ENCODE results near the gene FHIP2A. TPM values are rescaled to one million over a fixed set of nuclear protein-coding genes. Genes with fewer than 3 reads are reported as not detected.
A peak's percentile ranks its signal among the peaks of the same experiment; 100 is the strongest.
"Not testable (repeated sequence)": the region's sequence is repeated elsewhere in the genome, so short reads cannot be mapped to it uniquely, and the experiment has no call there.

The FHIP2A gene
- total RNA-seq, 1 donor from 2014 or later = 18.3 TPM

DNA sequence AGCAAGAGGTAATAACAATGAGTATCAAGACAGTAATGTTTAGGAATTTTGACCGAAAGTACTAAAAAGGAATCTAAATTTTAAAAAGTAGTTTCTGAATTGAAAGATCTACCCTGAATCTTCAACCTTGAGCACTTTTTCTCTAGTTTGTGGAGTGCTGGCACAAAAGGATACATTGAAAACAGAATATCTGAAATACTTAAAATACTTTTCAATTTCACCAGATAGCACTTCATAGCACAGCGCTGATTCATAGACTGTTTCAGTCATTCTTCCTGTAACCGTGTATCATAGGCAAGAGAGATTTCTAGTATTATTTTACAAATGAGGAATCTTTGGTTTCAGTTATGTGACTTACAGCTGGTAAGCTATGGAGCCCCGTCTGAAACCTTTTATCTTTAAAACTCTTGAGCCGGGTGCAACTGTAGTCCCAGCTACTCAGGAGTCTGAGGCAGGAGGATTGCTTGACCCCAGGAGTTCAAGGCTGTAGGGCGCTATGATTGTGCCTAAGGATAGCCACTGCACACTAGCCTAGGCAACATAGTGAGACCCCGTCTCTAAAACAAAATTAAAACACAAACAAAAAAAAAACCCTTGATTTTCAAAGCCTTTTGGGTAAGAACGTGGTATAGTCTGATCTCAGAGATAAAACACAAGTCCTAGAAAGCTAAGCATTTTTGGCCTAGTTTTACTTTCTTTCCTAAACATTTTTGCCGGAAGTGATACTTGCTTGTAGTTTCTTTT is 35.1 kb downstream of the FHIP2A start:
- peak; percentile 57 for DNase-seq (ENCODE audit: low read depth)

DNA sequence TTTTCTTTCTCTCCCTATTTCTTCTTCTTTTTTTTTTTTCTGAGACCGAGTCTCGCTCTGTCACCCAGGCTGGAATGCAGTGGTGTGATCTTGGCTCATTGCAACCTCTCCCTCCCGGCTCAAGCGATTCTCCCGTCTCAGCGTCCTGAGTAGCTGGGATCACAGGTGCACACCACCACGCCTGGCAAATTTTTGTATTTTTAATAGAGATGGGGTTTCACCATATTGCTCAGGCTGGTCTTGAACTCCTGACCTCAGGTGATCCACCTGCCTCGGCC is 35.6 kb downstream of the FHIP2A start:
- not testable (repeated sequence) for DNase-seq (ENCODE audit: low read depth)

DNA sequence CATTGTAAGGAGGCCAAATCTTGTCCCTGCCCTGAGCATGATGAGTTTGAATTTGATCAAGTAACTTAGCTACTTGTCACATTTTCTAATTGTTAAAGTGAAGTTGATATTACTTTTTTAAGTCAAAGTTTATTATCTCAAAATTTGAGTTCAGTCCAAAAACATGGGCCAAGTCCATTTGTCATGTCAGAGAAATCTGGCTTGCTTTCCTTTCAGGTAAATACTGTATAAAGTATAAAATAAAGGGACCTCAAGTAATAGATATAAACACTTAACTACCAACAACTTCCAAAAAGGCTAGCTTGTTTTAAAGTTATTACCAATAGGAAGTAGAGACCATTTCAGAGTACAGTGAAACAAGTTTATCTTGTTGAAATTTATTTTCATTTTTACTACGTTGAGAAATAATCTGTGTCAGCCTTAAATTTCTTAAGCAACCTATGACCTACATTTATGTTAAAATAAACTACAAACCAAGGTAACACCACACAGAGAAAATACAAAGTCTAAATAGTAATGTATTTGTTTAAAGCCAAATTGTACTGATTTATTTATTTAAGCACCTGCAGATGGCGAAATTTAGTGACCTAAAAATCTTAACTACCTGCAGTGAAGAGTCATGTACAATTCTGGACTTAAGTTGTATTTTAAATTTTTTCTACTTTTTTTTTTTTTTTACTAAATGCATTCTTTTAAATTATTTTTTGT is 36.5 kb downstream of the FHIP2A start:
- DNase-seq (ENCODE audit: low read depth) = no peak

DNA sequence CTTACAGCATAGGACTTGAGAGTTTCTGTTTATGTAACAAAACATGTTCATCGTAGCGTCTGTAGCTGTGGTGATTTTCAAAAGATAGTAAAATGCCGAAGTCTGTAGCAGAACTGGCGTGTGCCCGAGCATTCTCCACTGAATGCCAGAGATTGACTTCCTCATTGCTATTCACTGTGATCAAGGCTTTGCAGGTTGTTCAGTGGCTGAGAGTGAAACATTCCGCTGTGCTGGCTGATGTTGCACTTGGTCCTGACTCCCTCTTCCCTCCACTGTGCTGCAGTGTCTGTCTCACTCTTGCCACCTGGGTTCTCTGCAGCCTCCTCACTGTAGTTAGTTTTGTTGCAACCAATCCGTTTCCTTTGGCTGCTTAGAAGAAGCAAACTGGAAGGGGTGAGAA is 37.6 kb downstream of the FHIP2A start:
- DNase-seq (ENCODE audit: low read depth) = no peak

DNA sequence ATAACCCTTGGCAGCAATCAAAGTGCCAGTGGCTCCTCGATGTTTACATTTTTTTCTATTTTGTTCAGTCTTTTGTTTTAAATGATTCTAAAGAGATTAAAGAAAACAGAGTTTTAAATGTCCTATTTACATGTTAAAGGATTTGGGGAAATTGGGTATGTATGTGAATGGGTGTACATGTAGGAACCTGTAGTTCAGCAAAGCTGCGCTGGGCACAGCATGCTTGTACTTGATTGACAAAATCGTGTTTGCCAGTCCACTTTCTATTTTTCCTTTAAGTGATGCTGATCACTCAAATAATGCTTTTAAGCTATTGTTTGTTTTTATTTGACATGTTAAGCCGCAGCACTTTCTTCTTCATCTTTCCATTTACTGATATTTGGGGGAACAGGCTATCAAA is 40.9 kb downstream of the FHIP2A start:
- no peak for DNase-seq (ENCODE audit: low read depth)

DNA sequence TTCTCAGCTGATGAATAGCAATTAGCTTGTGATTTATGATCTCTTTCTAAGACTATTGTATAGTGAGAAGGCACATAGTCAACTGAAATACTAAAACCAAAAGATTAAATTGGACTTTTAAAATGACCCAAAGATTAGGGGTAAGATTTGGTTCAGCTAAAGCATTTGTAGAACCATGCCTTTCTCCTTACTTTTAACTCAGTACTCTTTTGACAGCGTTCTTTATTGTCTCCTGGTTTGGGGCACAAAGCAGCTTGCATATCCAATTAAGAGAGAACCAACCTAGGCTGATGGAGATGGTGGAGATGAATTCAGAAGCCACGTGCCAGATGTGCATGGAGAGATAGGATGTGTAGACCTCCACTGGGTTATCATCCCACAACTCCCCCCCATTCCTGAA is 45.8 kb downstream of the FHIP2A start:
- DNase-seq (ENCODE audit: low read depth) = no peak

DNA sequence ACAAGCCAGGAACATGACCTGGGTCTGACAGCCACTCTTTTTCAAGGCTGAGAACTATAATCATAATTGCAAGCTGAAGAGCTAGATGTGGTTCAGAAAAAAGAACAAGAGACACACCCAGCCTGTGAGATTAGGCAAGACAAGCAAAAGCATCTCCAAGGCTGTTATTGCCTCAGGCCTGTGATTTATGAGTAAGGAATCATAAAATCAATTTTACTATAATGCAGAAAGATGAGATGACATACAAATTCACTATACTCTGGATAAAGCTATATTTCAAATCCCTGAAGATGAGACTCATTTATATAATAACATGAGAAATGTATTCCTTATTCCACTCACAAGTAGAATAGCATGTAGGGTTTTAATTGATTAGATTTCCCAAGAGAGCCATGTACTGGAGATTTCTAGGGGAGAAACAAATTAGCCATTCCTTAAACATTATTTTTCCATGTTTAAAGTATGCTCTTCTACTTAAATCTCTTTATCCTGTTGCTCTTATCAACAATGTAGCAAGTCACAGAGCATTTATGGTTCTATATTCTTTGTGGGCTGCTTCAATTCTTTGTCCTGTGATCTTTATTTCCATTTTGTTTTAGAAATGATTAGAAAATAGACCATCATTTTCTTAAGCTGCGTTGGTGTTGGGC is 47.4 kb downstream of the FHIP2A start:
- no peak for DNase-seq (ENCODE audit: low read depth)

DNA sequence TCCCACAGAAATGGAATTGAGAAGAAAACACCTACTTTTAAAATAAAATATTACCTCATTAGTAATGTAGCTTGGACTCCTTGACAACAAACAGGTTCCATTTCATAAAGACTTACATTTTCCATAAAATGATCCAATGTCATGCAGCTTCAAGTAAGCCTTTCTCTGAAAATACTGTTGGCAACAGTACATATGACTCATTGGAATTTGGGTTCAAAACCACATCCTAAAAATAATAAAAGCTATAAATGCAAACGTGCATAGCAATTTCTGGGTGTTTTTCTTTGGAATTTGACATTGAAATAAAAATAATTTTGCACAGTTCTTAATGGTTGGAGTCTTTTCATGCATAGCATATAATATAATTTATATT is 47.9 kb downstream of the FHIP2A start:
- DNase-seq (ENCODE audit: low read depth) = peak; percentile 42

DNA sequence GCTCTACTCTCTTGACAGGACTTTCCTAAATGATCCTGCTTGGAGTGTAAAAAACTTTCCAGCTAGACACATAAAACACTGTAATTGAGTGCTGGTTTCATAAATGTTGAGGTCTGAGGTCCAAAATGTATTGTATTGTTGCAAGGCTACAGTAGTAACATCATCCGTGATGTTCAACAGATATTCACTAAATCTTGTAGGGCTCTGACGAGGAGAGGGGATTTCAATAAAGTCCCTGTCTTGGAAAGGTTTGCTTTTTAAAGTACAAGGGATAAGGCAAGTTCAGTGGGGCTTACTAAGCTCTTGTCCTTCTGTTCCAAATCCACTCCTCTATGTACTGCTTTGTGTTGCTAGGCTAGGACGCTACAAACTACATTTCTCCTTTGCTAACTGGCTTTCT is 48.9 kb downstream of the FHIP2A start:
- no peak for DNase-seq (ENCODE audit: low read depth)

DNA sequence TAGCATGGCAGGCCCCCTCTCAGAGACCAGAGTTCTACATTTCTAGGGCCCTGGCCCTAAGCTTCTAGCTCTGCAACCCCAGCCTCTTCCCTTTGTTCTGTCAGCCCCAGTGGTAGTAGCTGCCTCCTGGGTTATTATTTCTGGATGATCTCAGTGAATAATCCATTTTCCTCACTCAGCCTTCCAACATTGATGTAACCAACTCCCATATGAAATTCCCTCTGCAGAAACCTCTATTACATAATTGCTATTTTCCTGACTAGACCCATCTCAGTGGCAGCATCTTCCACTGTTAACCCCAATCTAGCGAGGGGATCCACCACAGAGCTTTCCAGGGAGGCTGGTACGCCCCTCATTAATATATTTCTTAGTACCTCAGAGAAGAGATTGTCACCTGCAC is 49.8 kb downstream of the FHIP2A start:
- DNase-seq (ENCODE audit: low read depth) = no peak

Other genes with a start within 250 kb of the FHIP2A start
- gene ABLIM1, start 163.5 kb upstream of the FHIP2A start, total RNA-seq = 19.0 and 21.2 TPM in 2 replicates
- 45.3 and 47.0 TPM in 2 replicates for gene TRUB1, start 116.4 kb downstream of the FHIP2A start, total RNA-seq